Measurements from ENCODE around the gene MYLIP. TPM values are rescaled to one million over a fixed set of nuclear protein-coding genes. Genes with fewer than 3 reads are reported as not detected.

Gene MYLIP
- total RNA-seq, 4 donors from 2014 or later, result 8.6 to 32.0 (median 17.5) TPM

DNA sequence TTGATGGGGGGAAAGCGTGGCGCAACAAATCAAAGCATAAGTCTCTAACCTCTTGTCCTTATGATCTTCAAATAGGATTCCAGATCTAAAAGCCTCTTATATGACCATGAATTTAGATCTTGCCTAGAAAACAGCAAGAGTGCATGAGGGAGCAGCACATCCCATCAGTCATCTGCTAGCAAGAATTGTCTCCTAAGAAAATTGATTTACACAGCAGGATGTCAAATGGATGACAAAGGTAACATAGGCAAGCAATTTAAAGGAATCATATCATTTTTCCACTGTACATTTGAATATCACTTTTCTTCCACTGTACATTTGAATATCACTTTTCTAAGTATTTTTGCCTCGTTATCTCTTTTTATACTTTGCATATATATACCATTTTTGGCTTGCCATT is 7.5 kb upstream of the MYLIP start:
- Histone ChIP-seq H3K9me3 (no peaks in the 10 kb centered on the region), H3K27me3 (peaks cover 0 to 5% (median 0%) of the 10 kb centered on the region in 4 donors), H3K27ac (no peak overlapping the region), H3K4me1 (no peaks in the 10 kb centered on the region), H3K4me3 (no peak overlapping the region), H3K36me3 (no peaks in the 10 kb centered on the region)
- WGBS, 2 donors, result 87 to 95% methylated on average over 3 of the region's 3 CpGs
- DNase-seq, result no peak
- intact Hi-C loops (cut with DNase I), result no loop called here
- TF ChIP-seq POLR2A (IDR thresholded peaks at IDR 0.05), result no peak
- TF ChIP-seq, protein P1, sequence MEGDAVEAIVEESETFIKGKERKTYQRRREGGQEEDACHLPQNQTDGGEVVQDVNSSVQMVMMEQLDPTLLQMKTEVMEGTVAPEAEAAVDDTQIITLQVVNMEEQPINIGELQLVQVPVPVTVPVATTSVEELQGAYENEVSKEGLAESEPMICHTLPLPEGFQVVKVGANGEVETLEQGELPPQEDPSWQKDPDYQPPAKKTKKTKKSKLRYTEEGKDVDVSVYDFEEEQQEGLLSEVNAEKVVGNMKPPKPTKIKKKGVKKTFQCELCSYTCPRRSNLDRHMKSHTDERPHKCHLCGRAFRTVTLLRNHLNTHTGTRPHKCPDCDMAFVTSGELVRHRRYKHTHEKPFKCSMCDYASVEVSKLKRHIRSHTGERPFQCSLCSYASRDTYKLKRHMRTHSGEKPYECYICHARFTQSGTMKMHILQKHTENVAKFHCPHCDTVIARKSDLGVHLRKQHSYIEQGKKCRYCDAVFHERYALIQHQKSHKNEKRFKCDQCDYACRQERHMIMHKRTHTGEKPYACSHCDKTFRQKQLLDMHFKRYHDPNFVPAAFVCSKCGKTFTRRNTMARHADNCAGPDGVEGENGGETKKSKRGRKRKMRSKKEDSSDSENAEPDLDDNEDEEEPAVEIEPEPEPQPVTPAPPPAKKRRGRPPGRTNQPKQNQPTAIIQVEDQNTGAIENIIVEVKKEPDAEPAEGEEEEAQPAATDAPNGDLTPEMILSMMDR (IDR thresholded peaks at IDR 0.05), result no peak

DNA sequence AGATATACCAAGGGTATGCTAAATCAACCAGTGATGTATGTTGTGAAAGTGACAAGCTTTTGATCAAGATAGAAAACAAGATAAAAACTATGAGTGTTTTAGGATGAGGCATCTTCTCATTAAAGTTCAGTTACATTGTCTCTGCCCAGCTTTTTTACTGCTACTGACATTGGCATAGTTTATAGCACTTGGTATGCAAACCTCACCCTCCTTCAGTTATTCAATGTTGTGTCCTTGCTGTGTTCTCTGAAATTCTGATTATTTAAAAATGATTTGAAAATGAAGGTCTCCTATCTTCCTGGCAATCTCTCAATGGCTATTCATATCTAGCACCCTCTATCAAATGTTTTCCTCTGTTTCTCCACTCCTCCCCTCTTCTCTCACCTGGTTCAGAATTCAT is 6.7 kb upstream of the MYLIP start:
- no peak for DNase-seq
- Histone ChIP-seq H3K27me3 (peaks cover 0 to 5% (median 0%) of the 10 kb centered on the region in 4 donors), H3K9me3 (no peaks in the 10 kb centered on the region), H3K27ac (no peak overlapping the region), H3K36me3 (no peaks in the 10 kb centered on the region), H3K4me1 (no peaks in the 10 kb centered on the region), H3K4me3 (no peak overlapping the region)
- TF ChIP-seq POLR2A (IDR thresholded peaks at IDR 0.05), result no peak
- TF ChIP-seq, protein P1 (IDR thresholded peaks at IDR 0.05), result no peak
- intact Hi-C loops (cut with DNase I), result no loop called here

- no peaks in the 10 kb centered on the region for H3K9me3 ChIP-seq
- 64 to 66% methylated on average over 6 of the region's 6 CpGs for WGBS, 2 donors
- no peak overlapping the region for H3K4me3 ChIP-seq
- no peaks in the 10 kb centered on the region for H3K36me3 ChIP-seq
- no peak overlapping the region for H3K27ac ChIP-seq
- no peaks in the 10 kb centered on the region for H3K4me1 ChIP-seq
- TF ChIP-seq, protein P1 (IDR thresholded peaks at IDR 0.05), result no peak
- no peak for TF ChIP-seq POLR2A (IDR thresholded peaks at IDR 0.05)
- intact Hi-C loops (cut with DNase I), result no loop called here
- peaks cover 0 to 5% (median 0%) of the 10 kb centered on the region in 4 donors for H3K27me3 ChIP-seq
- no peak for DNase-seq
These were observed 4.4 kb upstream of the MYLIP start for GRCh38 chr6:16124198-16125180.

GRCh38 chr6:16126056-16126455 is 2.8 kb upstream of the MYLIP start:
- TF ChIP-seq, protein P1 (IDR thresholded peaks at IDR 0.05), result no peak
- no peak for TF ChIP-seq POLR2A (IDR thresholded peaks at IDR 0.05)
- 88 to 89% methylated on average over 3 of the region's 3 CpGs for WGBS, 2 donors
- Histone ChIP-seq H3K4me1 (peaks cover 0 to 11% (median 0%) of the 10 kb centered on the region in 3 donors), H3K4me3 (no peak overlapping the region), H3K27ac (no peak overlapping the region), H3K9me3 (no peaks in the 10 kb centered on the region), H3K27me3 (peaks cover 0 to 5% (median 0%) of the 10 kb centered on the region in 4 donors), H3K36me3 (no peaks in the 10 kb centered on the region)
- intact Hi-C loops (cut with DNase I), result no loop called here
- DNase-seq, result no peak

DNA sequence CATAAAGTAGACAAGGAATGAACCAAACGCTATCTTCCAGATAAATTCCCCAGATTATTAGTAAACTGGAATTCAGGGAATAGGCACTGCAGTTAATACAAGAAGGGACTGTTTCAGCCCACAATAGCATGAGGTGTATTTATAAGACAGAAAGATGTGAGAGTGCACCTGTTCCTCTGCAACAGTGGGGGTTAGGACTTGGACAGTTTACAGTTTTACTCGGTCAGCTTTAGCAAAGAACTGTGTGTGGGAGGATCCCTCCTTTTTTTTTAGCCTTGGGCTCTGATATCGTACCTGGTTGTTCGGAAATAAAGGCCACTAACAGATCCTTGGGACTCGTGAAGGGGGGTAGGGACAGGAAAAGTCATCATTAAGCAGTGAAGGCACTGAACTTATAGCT is 2.0 kb upstream of the MYLIP start:
- H3K27me3 ChIP-seq, result peaks cover 0 to 5% (median 0%) of the 10 kb centered on the region in 4 donors
- intact Hi-C loops (cut with DNase I), result no loop called here
- no peak overlapping the region for H3K4me3 ChIP-seq
- WGBS, 2 donors, result 72 to 81% methylated on average over 5 of the region's 5 CpGs
- H3K9me3 ChIP-seq, result no peaks in the 10 kb centered on the region
- no peak for TF ChIP-seq POLR2A (IDR thresholded peaks at IDR 0.05)
- TF ChIP-seq, protein P1 (IDR thresholded peaks at IDR 0.05), result no peak
- no peak for DNase-seq
- peaks cover 4 to 19% (median 7%) of the 10 kb centered on the region in 3 donors for H3K4me1 ChIP-seq
- no peaks in the 10 kb centered on the region for H3K36me3 ChIP-seq
- no peak overlapping the region for H3K27ac ChIP-seq
